Stimulated activated naive B cell treated with anti-CD40 and anti-IgM and Interleukin-4, amounts not matched to agents 10 μg/mL and 1 μg/mL and 100 μg/mL, for 72 hours (primary cell): Measurements from ENCODE around the gene ZDHHC19.

Source experiments
- ATAC-seq, 2 donors: fragments of 150-1000 bp; cut with Tn5 transposase; replicated peaks; 2 replicates each; pipeline ENCODE4 v1.10.0; 2021; ENCODE audit warnings: moderate library complexity in 1 of 2
- DNase-seq: peaks from one replicate; pipeline ENCODE4 v3.0.0; 2021
- H3K27ac Mint-ChIP-seq: one replicate; pipeline ENCODE4 v1.8.0; 2022; ENCODE audit warnings: mild to moderate bottlenecking, mixed read lengths
- H3K27me3 Mint-ChIP-seq, 2 donors: one replicate each; pipeline ENCODE4 v1.8.0; 2022; ENCODE audit warnings: mixed read lengths in 2 of 2
- H3K36me3 Mint-ChIP-seq, 2 donors: one replicate each; pipeline ENCODE4 v1.8.0; 2022; ENCODE audit warnings: mixed read lengths in 2 of 2, mild to moderate bottlenecking in 1 of 2
- H3K4me1 Mint-ChIP-seq, 2 donors: one replicate each; pipeline ENCODE4 v1.8.0; 2022; ENCODE audit warnings: mixed read lengths in 2 of 2, mild to moderate bottlenecking in 1 of 2
- H3K4me3 Mint-ChIP-seq, 2 donors: one replicate each; pipeline ENCODE4 v1.8.0; 2022; ENCODE audit warnings: mild to moderate bottlenecking in 2 of 2, mixed read lengths in 2 of 2, moderate library complexity in 1 of 2
- H3K9me3 Mint-ChIP-seq, 2 donors: one replicate each; pipeline ENCODE4 v1.8.0; 2022; ENCODE audit warnings: mixed read lengths in 2 of 2, mild to moderate bottlenecking in 1 of 2

ZDHHC19 gene

DNA sequence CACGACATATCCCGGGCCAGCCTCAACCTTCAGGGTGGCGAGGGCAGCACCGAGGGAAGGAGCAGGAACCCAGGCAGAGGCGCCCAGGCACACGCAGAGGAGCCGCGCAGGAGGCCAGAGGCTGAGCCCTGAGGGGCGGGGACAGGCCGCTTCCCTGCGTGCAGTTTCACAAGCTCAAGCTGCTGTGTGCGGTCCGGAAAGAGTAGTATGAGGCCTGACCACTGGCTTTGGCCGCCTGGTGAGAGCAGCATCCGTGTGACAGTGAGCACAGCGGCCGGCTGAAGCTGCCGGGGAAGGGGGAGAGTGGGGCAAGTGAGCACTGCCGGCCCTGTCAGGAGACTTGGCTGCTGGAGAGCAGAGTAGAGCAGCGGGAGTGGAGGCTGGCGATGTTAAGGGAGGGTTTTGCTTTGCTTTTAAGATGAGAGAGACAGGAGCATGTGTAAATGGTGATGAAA lies 8.7 kb downstream of the ZDHHC19 start:
- H3K27me3 Mint-ChIP-seq, result no peaks in the 10 kb centered on the region
- H3K9me3 Mint-ChIP-seq, result no peaks in the 10 kb centered on the region
- DNase-seq (no peak), ATAC-seq (peak; percentile 62 to 65)
- no peaks in the 10 kb centered on the region for H3K36me3 Mint-ChIP-seq
- peak overlapping the region; percentile 15 to 52 for H3K4me3 Mint-ChIP-seq
- H3K4me1 Mint-ChIP-seq, result peaks cover 34 to 58% of the 10 kb centered on the region in 2 donors
- no peak overlapping the region for H3K27ac Mint-ChIP-seq

- H3K27ac Mint-ChIP-seq, result peak overlapping the region; percentile 9
These were observed 12.1 kb downstream of the ZDHHC19 start for GRCh38 chr3:196198771-196199753.

GRCh38 chr3:196198081-196198675 lies 13.0 kb downstream of the ZDHHC19 start:
- Mint-ChIP-seq H3K4me1 (peaks cover 27 to 58% of the 10 kb centered on the region in 2 donors), H3K27ac (peak overlapping the region; percentile 67), H3K4me3 (no peak overlapping the region)

More at GRCh38 chr3:196198771-196199753, 12.1 kb downstream of the ZDHHC19 start:
- H3K36me3 Mint-ChIP-seq, result no peaks in the 10 kb centered on the region
- DNase-seq, result no peak
- no peaks in the 10 kb centered on the region for H3K9me3 Mint-ChIP-seq
- H3K4me1 Mint-ChIP-seq, result peaks cover 31 to 58% of the 10 kb centered on the region in 2 donors
- peak overlapping the region in 1 of 2 donors; percentile 36 for H3K4me3 Mint-ChIP-seq
- peak in 1 of 2 donors; percentile 11 for ATAC-seq
- H3K27me3 Mint-ChIP-seq, result no peaks in the 10 kb centered on the region

DNA sequence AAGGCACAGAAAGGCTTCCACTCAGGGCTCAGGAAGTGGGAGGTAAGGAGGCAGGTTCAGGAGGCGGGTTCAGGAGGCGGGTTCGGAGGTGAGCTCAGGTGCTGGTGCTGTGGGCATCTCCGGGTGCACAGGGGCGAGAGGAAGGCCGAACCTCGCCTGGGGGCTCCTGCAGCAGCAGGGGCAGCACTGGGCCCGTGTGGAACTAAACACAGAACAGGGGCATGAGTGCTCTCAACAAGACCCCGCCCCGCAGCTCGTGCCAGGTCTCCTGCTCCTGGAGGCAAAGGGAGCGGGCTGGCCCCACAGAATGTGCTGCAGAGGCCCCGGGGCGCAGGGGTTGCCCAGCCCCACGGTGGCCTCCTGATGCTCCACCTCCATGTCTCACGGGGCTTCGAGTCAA lies 13.7 kb downstream of the ZDHHC19 start:
- Mint-ChIP-seq H3K4me1 (peaks cover 29 to 58% of the 10 kb centered on the region in 2 donors), H3K36me3 (no peaks in the 10 kb centered on the region), H3K9me3 (no peaks in the 10 kb centered on the region), H3K27ac (peak overlapping the region; percentile 14), H3K4me3 (no peak overlapping the region), H3K27me3 (no peaks in the 10 kb centered on the region)
- ATAC-seq, result no peak
- DNase-seq, result no peak

More at GRCh38 chr3:196198081-196198675, 13.0 kb downstream of the ZDHHC19 start:
- DNase-seq, result no peak
- Mint-ChIP-seq H3K27me3 (no peaks in the 10 kb centered on the region), H3K36me3 (no peaks in the 10 kb centered on the region), H3K9me3 (no peaks in the 10 kb centered on the region)
- no peak for ATAC-seq

DNA sequence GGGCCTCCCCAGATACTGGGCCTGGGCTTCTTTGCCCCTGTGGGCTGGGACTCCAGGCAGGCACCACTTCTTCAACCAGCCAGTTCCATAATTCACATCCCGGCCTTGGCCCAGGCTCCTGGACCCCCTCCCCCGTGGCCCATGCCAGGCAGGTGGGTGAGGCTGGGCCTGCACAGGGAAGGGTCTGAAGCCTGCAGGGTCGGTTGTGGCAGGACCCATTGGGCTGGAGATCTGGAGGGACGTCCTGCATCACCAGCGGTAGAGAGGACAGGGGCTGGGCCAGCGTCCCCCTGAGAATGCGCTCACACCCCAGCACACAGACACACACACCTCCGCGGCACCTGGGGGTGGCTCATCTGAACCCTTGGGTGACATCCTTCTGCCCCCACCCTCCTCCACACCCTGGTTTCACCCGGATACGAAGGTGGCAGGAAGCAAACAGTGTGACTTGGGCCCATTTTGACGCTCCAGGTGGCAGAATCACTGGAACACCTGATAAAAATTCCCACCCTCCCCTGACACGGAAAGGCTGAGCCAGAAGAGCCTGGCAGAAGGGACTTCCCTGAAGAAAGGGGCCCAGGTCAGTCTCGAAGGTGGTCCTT lies 15.4 kb downstream of the ZDHHC19 start:
- H3K27me3 Mint-ChIP-seq, result no peaks in the 10 kb centered on the region
- no peak overlapping the region for H3K4me3 Mint-ChIP-seq
- H3K4me1 Mint-ChIP-seq, result peaks cover 40 to 68% of the 10 kb centered on the region in 2 donors
- ATAC-seq, result no peak
- no peaks in the 10 kb centered on the region for H3K36me3 Mint-ChIP-seq
- no peak for DNase-seq
- no peaks in the 10 kb centered on the region for H3K9me3 Mint-ChIP-seq
- H3K27ac Mint-ChIP-seq, result no peak overlapping the region

- H3K27me3 Mint-ChIP-seq, result no peaks in the 10 kb centered on the region
- no peak for ATAC-seq
- H3K36me3 Mint-ChIP-seq, result no peaks in the 10 kb centered on the region
- DNase-seq, result no peak
- H3K27ac Mint-ChIP-seq, result peak overlapping the region; percentile 11
- H3K4me1 Mint-ChIP-seq, result peaks cover 44 to 72% of the 10 kb centered on the region in 2 donors
- H3K4me3 Mint-ChIP-seq, result no peak overlapping the region
- H3K9me3 Mint-ChIP-seq, result no peaks in the 10 kb centered on the region
These were observed 16.7 kb downstream of the ZDHHC19 start for GRCh38 chr3:196194542-196194915.

- Mint-ChIP-seq H3K27me3 (no peaks in the 10 kb centered on the region), H3K4me1 (peaks cover 42 to 66% of the 10 kb centered on the region in 2 donors), H3K27ac (peak overlapping the region; percentile 98), H3K9me3 (no peaks in the 10 kb centered on the region), H3K36me3 (no peaks in the 10 kb centered on the region), H3K4me3 (no peak overlapping the region)
- ATAC-seq (no peak), DNase-seq (no peak)
These were observed 17.3 kb downstream of the ZDHHC19 start for GRCh38 chr3:196193736-196194541.

GRCh38 chr3:196193133-196193735 lies 18.0 kb downstream of the ZDHHC19 start:
- no peaks in the 10 kb centered on the region for H3K27me3 Mint-ChIP-seq
- H3K9me3 Mint-ChIP-seq, result no peaks in the 10 kb centered on the region
- peak overlapping the region; percentile 98 for H3K27ac Mint-ChIP-seq
- no peak for ATAC-seq
- peaks cover 41 to 61% of the 10 kb centered on the region in 2 donors for H3K4me1 Mint-ChIP-seq
- no peak for DNase-seq
- H3K4me3 Mint-ChIP-seq, result peak overlapping the region in 1 of 2 donors; percentile 75
- H3K36me3 Mint-ChIP-seq, result no peaks in the 10 kb centered on the region

DNA sequence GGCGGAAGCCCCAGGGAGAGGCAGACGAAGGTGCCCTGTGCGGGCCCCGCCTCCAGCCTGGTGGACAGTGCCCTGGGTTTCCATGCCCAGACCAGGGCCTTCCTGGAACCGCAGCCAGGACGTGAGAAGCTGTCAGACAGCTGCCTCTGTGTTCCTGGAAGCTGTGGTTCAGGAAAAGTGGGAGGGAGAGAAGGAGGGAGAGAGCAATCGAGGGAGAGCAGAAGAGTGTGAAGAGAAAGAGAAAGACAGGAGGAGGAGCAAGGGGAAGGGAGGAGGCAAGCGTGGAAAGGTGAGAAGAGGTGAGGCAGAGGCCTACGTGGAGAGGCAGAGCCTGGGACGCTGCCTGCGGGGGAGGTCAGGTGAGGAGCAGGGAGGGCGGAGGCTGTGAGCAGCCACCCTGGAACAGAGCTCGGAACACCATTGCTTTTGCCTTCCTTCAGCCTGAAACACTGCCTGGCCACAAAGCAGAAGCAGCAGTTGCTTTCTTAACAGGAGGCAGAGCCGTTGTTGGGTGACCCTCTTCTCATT lies 18.6 kb downstream of the ZDHHC19 start:
- Mint-ChIP-seq H3K9me3 (no peaks in the 10 kb centered on the region), H3K4me1 (peaks cover 39 to 58% of the 10 kb centered on the region in 2 donors), H3K27ac (peak overlapping the region; percentile 98), H3K27me3 (no peaks in the 10 kb centered on the region), H3K36me3 (no peaks in the 10 kb centered on the region), H3K4me3 (peak overlapping the region; percentile 65 to 75)
- ATAC-seq (peak; percentile 35 to 45), DNase-seq (peak; percentile 38)

DNA sequence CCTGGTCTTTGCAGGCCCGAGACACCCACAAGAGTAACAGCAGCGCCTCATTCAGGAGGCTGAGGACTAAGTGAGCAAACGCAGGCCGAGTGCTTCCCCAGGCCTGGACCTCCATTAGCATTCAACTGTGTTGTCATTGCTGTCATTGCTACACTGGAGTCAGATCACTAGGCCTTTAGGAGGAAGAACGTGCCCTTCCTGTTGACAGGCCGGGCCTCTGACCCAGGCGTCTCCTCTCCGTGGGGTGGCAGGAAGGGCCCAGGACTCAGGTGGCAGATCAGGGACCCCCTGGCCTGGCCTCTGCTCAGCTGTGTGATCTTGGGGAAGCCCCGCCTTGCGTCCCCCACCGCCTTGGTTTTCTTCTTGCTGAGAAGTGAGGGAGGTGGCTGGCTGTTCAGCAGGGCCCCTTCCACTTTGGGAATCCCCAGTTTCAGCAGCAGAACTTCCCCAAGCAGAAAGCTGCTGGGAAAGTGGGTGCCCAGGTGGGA lies 19.1 kb downstream of the ZDHHC19 start:
- no peaks in the 10 kb centered on the region for H3K9me3 Mint-ChIP-seq
- DNase-seq (peak; percentile 82), ATAC-seq (peak; percentile 70 to 72)
- peaks cover 41 to 60% of the 10 kb centered on the region in 2 donors for H3K4me1 Mint-ChIP-seq
- H3K27ac Mint-ChIP-seq, result peak overlapping the region; percentile 98
- H3K4me3 Mint-ChIP-seq, result peak overlapping the region; percentile 65 to 75
- no peaks in the 10 kb centered on the region for H3K36me3 Mint-ChIP-seq
- no peaks in the 10 kb centered on the region for H3K27me3 Mint-ChIP-seq

DNA sequence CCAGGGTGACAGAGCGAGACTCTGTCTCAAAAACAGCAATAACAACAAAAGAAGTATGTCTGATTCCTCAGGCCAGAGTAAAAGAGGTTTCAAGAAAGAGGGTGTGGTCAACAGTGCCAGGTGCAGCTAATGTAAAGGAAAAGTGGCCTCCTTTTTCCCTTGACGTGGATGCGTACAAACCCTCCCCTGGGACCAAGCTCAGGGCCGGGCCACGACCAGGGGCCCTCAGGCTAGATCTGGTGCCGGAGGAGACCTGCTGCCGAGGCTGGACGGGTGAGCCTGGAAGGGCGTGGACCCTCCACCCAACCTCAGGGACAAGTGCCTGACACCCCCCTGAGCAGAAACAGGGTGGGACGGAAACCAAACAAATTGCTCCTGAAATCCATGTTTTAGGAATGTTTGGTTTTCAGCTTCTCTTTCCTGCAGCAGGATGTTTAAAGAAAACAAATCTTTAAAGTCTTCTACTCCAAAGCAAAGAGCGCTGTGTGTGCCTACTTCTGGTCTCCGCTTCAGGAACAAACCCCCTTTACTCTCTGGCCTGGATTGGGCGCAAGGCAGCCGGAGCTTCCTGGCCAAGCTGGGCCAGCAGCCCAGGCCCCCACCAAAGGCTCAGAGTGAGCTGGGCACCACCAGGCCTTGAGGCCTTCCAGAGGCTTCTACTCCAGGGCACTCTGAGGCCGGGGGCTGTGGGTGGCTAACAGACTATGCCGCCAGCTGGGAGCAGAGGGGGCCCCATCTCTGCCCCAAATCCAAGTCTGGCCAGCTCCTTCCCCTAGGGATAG lies 21.4 kb downstream of the ZDHHC19 start:
- Mint-ChIP-seq H3K9me3 (no peaks in the 10 kb centered on the region), H3K27ac (peak overlapping the region; percentile 25), H3K27me3 (no peaks in the 10 kb centered on the region), H3K4me3 (no peak overlapping the region), H3K36me3 (no peaks in the 10 kb centered on the region), H3K4me1 (peaks cover 40 to 54% of the 10 kb centered on the region in 2 donors)
- ATAC-seq (no peak), DNase-seq (no peak)

DNA sequence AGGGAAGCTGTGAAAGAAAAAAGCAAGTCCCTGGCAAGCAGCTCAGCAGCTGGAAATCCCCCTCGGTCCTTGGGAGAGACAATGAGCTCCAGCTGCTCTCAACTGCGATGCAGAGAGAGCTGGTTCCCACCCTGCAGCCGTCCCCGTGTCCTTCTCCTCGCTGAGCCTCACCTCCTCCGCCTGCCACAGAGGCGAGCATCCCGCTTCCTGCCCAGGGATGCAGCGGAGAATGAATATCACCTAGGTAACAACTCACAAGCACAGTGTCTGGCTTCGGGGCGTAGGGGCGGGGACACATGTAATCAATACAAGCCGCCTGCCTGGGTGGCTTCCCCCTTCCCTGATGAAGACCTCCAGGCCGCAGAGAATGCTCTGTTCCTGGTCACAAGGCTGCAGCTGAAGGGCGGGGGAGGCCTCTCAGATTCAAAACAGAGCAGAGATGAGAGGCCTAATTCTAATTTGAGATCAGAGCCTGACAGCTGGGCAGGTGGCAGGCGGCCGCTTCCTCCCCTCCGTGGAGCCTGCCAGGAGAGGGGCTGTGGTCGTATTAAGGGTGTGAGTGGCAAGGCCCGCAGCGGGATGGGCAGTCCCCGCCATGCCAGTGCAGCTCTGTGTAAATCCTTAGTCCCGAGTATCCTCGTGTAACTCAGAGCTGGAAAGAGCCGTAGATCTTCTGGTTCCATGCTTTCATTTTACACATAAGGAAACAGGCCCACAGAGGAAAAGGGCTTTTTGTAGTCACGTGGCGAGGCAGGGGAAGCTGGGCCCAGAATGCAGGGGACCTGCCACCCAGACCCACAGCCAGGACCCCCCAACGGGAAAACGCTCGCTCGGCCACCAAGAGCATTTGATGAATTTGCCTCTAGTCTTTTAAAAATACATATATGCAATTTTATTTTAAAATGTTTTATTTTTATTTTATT lies 24.3 kb downstream of the ZDHHC19 start:
- H3K27me3 Mint-ChIP-seq, result no peaks in the 10 kb centered on the region
- H3K36me3 Mint-ChIP-seq, result no peaks in the 10 kb centered on the region
- H3K27ac Mint-ChIP-seq, result peak overlapping the region; percentile 94
- DNase-seq (no peak), ATAC-seq (peak; percentile 56 to 65)
- H3K4me3 Mint-ChIP-seq, result peak overlapping the region; percentile 60 to 65
- peaks cover 36 to 46% of the 10 kb centered on the region in 2 donors for H3K4me1 Mint-ChIP-seq
- no peaks in the 10 kb centered on the region for H3K9me3 Mint-ChIP-seq
